Breast epithelium (tissue), 3 donors: ENCODE results near the gene TDG.
"Not testable (repeated sequence)": the region's sequence is repeated elsewhere in the genome, so short reads cannot be mapped to it uniquely, and the experiment has no call there.

ENCODE experiments used
- CTCF ChIP-seq, 3 donors: fragments of 450-650 bp; IDR thresholded peaks; one replicate each; pipeline ENCODE4 v1.5.1; 2016 to 2017; ENCODE audit warnings: antibody characterized with exemption in 3 of 3, mild to moderate bottlenecking in 3 of 3, moderate library complexity in 3 of 3
- POLR2A ChIP-seq: fragments of 450-650 bp; IDR thresholded peaks from one replicate; pipeline ENCODE4 v1.6.1; 2016; ENCODE audit warnings: antibody characterized with exemption, mild to moderate bottlenecking, moderate library complexity
- POLR2AphosphoS5 ChIP-seq, 3 donors: sonication (generic); formaldehyde crosslinking; IDR thresholded peaks; one replicate each; pipeline ENCODE4 v1.6.1; 2017; ENCODE audit warnings: antibody characterized with exemption in 3 of 3

GRCh38 chr12:104021862-104022261 is 56.2 kb downstream of the TDG start:
- not testable (repeated sequence) for TF ChIP-seq CTCF (IDR thresholded peaks at IDR 0.05); POLR2AphosphoS5 (IDR thresholded peaks at IDR 0.05); POLR2A
